C4-2B (cell line): ENCODE data around the gene RIC8B.

ENCODE experiments used
- ZFX ChIP-seq: fragments of 450-650 bp; IDR thresholded peaks from 2 replicates; pipeline ENCODE4 v1.6.1; 2017
- TF ChIP-seq, protein P1 (sequence below): fragments of 450-650 bp; conservative IDR thresholded peaks from 2 replicates; pipeline ENCODE4 v1.5.1; 2017; ENCODE audit warnings: mild to moderate bottlenecking

DNA sequence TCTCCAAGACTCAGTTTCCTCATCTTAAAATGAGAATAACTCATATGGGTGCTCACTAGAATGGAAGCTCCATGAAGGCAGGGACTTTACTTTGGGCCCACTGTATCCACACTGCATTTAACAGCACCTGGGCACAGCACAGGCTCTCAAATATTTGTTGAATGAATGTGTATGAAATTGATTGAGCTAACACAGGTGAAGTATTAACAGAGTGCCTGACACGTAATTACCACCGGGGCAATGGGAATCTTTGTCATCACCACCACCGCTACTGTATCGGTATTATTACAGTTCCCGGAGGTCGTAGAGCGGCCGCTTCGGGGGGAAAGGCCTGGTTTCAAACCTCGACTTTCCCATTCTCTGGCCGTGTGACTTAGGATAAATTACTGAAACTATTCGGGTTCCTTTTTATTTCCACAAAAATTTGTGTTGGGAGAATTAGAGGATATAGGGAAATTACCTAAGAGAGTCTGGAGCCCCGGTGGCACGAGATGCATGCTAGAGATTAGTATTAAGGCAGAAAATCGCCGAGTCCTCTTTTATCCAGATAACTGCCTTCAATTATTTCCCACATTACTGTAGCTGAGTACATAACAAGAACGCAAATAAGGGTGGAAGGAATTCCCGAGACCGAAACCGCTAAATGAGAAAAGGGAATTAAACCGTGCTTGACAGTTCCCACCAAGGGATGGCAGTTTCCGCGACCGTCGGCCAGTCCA lies 1.0 kb upstream of the RIC8B start:
- TF ChIP-seq, protein P1, sequence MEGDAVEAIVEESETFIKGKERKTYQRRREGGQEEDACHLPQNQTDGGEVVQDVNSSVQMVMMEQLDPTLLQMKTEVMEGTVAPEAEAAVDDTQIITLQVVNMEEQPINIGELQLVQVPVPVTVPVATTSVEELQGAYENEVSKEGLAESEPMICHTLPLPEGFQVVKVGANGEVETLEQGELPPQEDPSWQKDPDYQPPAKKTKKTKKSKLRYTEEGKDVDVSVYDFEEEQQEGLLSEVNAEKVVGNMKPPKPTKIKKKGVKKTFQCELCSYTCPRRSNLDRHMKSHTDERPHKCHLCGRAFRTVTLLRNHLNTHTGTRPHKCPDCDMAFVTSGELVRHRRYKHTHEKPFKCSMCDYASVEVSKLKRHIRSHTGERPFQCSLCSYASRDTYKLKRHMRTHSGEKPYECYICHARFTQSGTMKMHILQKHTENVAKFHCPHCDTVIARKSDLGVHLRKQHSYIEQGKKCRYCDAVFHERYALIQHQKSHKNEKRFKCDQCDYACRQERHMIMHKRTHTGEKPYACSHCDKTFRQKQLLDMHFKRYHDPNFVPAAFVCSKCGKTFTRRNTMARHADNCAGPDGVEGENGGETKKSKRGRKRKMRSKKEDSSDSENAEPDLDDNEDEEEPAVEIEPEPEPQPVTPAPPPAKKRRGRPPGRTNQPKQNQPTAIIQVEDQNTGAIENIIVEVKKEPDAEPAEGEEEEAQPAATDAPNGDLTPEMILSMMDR, result no peak
- no peak for TF ChIP-seq ZFX
